Limb (tissue), 2 donors: Measurements from ENCODE around the gene ACER1.

Experiments used
- DNase-seq, 2 donors: peaks; one replicate each; pipeline ENCODE4 v3.0.0-alpha.2; 2016; ENCODE audit errors: extremely low spot score in 2 of 2

The ACER1 gene

DNA sequence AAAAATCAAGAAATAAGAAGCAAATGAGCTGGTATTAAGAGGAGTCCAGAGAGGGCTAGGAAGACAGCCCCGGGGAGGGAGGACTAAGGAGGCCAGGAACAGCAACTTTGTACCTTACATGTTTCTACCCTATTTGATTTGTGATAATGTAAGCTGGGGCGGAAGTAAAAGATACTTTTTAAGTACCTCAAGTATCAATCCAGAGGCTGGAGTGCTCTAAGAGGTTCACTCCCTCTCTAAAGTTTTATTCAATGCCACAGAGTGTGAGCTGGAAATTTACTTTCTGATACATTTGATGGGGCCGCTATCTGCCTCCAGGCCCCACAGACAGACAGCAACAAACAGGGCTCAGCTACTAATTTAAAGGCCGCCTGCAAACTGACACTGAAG is 65.0 kb downstream of the ACER1 start:
- no peak for DNase-seq

- no peak for DNase-seq
These were observed 65.6 kb downstream of the ACER1 start for GRCh38 chr19:6267552-6268381.

DNA sequence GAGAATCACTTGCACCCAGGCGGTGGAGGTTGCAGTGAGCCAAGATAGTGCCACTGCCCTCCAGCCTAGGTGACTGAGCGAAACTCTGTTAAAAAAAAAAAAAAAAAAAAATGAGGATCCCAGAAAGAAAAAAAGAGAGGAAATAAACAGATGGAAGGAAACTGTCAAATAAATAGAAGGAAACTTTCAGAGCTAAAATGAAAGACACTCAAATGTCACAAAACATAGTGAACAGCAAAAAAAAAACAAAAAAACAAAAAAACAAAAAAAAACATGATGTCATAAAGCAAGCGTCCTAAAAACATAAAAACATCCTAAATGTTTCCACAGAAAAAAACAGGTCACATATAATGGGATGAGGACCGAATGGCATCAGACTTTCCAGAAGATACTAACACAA is 68.6 kb downstream of the ACER1 start:
- DNase-seq, result no peak

GRCh38 chr19:6263735-6264444 is 69.5 kb downstream of the ACER1 start:
- DNase-seq, result no peak

GRCh38 chr19:6263306-6263705 is 70.1 kb downstream of the ACER1 start:
- DNase-seq, result no peak

DNA sequence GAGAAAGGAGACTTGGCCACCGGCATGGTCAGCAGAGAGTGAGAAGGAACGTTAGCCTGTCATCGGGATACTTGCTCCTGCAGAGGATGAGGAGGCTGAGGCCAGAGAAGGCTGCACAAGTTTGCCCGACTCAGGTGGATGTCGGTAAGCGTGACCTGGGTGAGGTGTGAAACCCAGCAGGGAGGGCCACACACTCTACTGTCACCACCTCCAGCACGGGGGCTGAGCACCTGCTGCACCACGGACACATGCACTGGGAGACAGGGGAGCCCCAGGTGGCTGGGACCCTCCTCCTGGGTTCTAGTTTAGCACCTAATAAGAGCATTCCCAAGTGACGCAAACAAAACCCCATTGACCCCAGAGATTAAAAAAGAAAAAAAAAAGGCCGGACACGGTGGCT is 70.9 kb downstream of the ACER1 start:
- DNase-seq, result no peak

- DNase-seq, result no peak
These were observed 71.5 kb downstream of the ACER1 start for GRCh38 chr19:6261883-6262282.

DNA sequence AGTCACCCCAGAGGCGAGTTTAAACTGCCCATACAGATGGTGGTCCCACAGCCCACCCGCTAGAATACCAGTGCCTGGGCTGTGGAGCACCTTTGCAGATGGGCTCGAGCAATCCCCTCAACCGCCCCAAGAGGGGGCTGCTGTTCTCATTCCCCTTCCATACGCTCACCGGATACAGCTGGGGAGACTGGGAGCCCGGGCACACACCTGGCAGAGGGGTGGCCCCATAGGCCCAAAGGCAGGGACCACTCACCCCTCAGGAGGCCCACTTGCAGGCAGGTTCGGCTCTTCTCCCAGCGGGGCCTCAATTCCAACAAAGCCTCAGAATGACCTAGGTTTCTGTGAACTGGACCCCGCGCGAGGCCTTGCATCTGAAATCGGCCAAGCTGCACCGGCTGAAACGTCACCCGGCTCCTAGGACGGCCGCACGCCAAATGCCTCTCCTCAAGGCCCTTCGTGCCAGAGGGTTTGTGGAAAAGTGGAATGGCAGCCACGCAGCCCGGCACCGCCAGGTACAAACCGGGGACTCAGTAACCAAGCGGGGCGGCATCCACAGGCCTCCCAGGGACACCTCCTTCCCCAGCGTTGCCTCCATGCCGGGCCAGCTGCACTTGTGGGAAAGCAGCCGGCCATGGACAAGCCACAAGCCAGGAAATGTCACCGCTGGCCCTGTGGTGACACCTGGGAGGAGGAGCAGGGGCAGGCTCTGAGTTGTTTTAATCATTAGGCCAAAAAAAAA is 72.3 kb downstream of the ACER1 start:
- no peak for DNase-seq

GRCh38 chr19:6260376-6260775 is 73.0 kb downstream of the ACER1 start:
- DNase-seq, result no peak

GRCh38 chr19:6259312-6259861 is 74.0 kb downstream of the ACER1 start:
- DNase-seq, result no peak

DNA sequence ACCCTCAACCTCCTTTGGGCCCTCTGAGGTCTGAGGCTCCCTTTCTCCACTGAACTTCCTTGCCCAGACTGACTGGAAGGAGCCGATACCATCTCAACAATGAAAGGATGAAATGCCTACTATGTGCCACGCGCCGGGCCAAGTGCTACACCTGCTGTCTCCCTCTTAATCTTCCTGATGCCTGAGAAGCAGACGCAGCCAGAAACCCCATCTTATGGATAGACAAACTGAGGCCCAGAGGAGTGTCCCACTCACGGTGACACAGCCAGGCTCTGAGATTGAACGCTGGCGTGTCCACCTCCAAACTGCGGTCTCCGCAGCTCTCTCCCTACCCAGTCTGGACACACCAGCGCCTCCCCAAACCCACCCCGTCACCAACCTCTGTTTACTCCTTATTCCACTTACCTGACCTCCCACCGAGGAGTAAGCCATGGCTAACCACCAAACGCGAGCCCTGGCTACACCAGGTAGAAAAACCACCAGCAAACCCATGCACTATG is 74.5 kb downstream of the ACER1 start:
- DNase-seq, result no peak
